H1 (cell line): ENCODE measurements around the gene ACBD4. TPM values are rescaled to one million over a fixed set of nuclear protein-coding genes. Genes with fewer than 3 reads are reported as not detected.

Experiments
- CTCF ChIP-seq, 3 experiments: IDR thresholded peaks; 1 replicate in 2 of 3; 2 replicates in 1 of 3; pipeline versions ENCODE4 v1.5.1 to v1.6.1; 2011; ENCODE audit warnings: low read length in 3 of 3, mild to moderate bottlenecking in 3 of 3, inconsistent platforms in 2 of 3, low read depth in 1 of 3, moderate library complexity in 1 of 3; ENCODE audit not compliant: insufficient read depth in 1 of 3; ENCODE audit errors: control extremely low read depth in 1 of 3
- JUN ChIP-seq: IDR thresholded peaks from 2 replicates; pipeline ENCODE4 v1.6.1; 2011; ENCODE audit warnings: low read depth, mild to moderate bottlenecking, improper control_type of control experiment, low read length
- ZNF274 ChIP-seq: IDR thresholded peaks from 2 replicates; pipeline ENCODE4 v1.7.0; 2012; ENCODE audit warnings: low read length, borderline replicate concordance; ENCODE audit errors: extremely low read depth
- polyA plus RNA-seq, 7 experiments: library from polyadenylated mRNA; depleted of rRNA in 3 of 7; stranded (reverse) in 5 of 7; unstranded in 2 of 7; fragments of >200 nt in 5 of 7; fragments of 200-250 nt in 2 of 7; gene quantifications; 1 replicate in 5 of 7; 2 replicates in 1 of 7; 4 replicates in 1 of 7; pipeline versions ENCODE4 v1.2.1 to v1.2.3, GENCODE V29; 2011 to 2013; ENCODE audit warnings: missing spikeins in 2 of 7, mixed read lengths in 2 of 7
- total RNA-seq: library from RNA; stranded (reverse); fragmentation: NEBNext Ultra II Directional; extraction: Animal tissue kit (Norgen Biotek cat#: 25700); gene quantifications from 2 replicates; pipeline ENCODE4 v1.2.1, GENCODE V29; 2021

Gene ACBD4
- total and polyA plus RNA-seq, 2 of the 8 experiments (the other 6 are each of a cell fraction or from before 2014, with no cell fraction given) = 7.3 to 10.7 TPM

- TF ChIP-seq CTCF (IDR thresholded peaks at IDR 0.05; ENCODE audit: control extremely low read depth in 1 of 3, insufficient read depth in 1 of 3, low read depth in 1 of 3, low read length in 3 of 3) (no peak), JUN (no peak), ZNF274 (no peak)
Measured at GRCh38 chr17:45143094-45143670, 7.7 kb downstream of the ACBD4 start (continued).
